ENCODE measurements around the gene AARS1. TPM values are rescaled to one million over a fixed set of nuclear protein-coding genes. Genes with fewer than 3 reads are reported as not detected.
"Not testable (repeated sequence)": the region's sequence is repeated elsewhere in the genome, so short reads cannot be mapped to it uniquely, and the experiment has no call there.

The AARS1 gene
- total RNA-seq, 6 donors from 2014 or later, result 67.4 to 129 (median 102) TPM

GRCh38 chr16:70294385-70295025, 5.2 kb upstream of the AARS1 start:
- H3K27me3 ChIP-seq, result no peaks in the 10 kb centered on the region
- H3K27ac ChIP-seq, result no peak overlapping the region
- WGBS, 2 donors, result 88 to 93% methylated on average over 22 to 28 of the region's 28 CpGs
- H3K36me3 ChIP-seq, result no peaks in the 10 kb centered on the region
- peak in 1 of 2 donors; percentile 74 for DNase-seq
- H3K4me3 ChIP-seq, result no peak overlapping the region
- peaks cover 8 to 13% (median 10%) of the 10 kb centered on the region in 4 donors for H3K4me1 ChIP-seq
- no peaks in the 10 kb centered on the region for H3K9me3 ChIP-seq
- no peak for TF ChIP-seq POLR2AphosphoS5 (IDR thresholded peaks at IDR 0.05)
- TF ChIP-seq EP300 (IDR thresholded peaks at IDR 0.05), result no peak
- no peak for TF ChIP-seq POLR2A (IDR thresholded peaks at IDR 0.05)
- no peak for TF ChIP-seq CTCF (IDR thresholded peaks at IDR 0.05)
- ATAC-seq (ENCODE audit: low FRiP score in 2 of 2), result no peak

- peaks cover 10 to 23% (median 14%) of the 10 kb centered on the region in 4 donors for H3K4me1 ChIP-seq
- not testable (repeated sequence) for H3K27me3 ChIP-seq; H3K36me3 ChIP-seq; H3K27ac ChIP-seq; H3K4me3 ChIP-seq; ATAC-seq (ENCODE audit: low FRiP score in 2 of 2); H3K9me3 ChIP-seq; DNase-seq
- 95 to 96% methylated on average over 11 of the region's 11 CpGs for WGBS, 2 donors
These were observed 2.8 kb upstream of the AARS1 start for GRCh38 chr16:70292148-70292547.

GRCh38 chr16:70290949-70291519, 1.7 kb upstream of the AARS1 start:
- H3K4me3 ChIP-seq, result no peak overlapping the region
- DNase-seq (no peak), ATAC-seq (ENCODE audit: low FRiP score in 2 of 2) (no peak)
- TF ChIP-seq CTCF (IDR thresholded peaks at IDR 0.05) (no peak), POLR2A (IDR thresholded peaks at IDR 0.05) (no peak), EP300 (IDR thresholded peaks at IDR 0.05) (no peak), POLR2AphosphoS5 (IDR thresholded peaks at IDR 0.05) (no peak)
- no peaks in the 10 kb centered on the region for H3K9me3 ChIP-seq
- H3K4me1 ChIP-seq, result peaks cover 10 to 23% (median 14%) of the 10 kb centered on the region in 4 donors
- H3K27me3 ChIP-seq, result no peaks in the 10 kb centered on the region
- H3K27ac ChIP-seq, result no peak overlapping the region
- H3K36me3 ChIP-seq, result no peaks in the 10 kb centered on the region

- not testable (repeated sequence) for H3K9me3 ChIP-seq; DNase-seq; ATAC-seq (ENCODE audit: low FRiP score in 2 of 2); H3K27me3 ChIP-seq
- H3K36me3 ChIP-seq, result peaks cover 0 to 23% (median 16%) of the 10 kb centered on the region in 4 donors
- peak overlapping the region in 2 of 4 donors; percentile 79 to 82 for H3K4me3 ChIP-seq
- H3K4me1 ChIP-seq, result peaks cover 10 to 23% (median 14%) of the 10 kb centered on the region in 4 donors
- peak overlapping the region in 1 of 4 donors; percentile 14 for H3K27ac ChIP-seq
- WGBS, 2 donors, result 94 to 98% methylated on average over 17 of the region's 17 CpGs
These were observed 1.9 kb downstream of the AARS1 start for GRCh38 chr16:70287304-70287971.

GRCh38 chr16:70276392-70276791, 12.9 kb downstream of the AARS1 start:
- no peak overlapping the region for H3K27ac ChIP-seq
- H3K9me3 ChIP-seq, result no peaks in the 10 kb centered on the region
- H3K4me1 ChIP-seq, result no peaks in the 10 kb centered on the region
- no peak overlapping the region for H3K4me3 ChIP-seq
- H3K36me3 ChIP-seq, result peaks cover 36 to 97% (median 77%) of the 10 kb centered on the region in 4 donors
- DNase-seq (no peak), ATAC-seq (ENCODE audit: low FRiP score in 2 of 2) (no peak)
- no peak for TF ChIP-seq POLR2AphosphoS5 (IDR thresholded peaks at IDR 0.05)
- TF ChIP-seq CTCF (IDR thresholded peaks at IDR 0.05), result no peak
- TF ChIP-seq POLR2A (IDR thresholded peaks at IDR 0.05), result no peak
- TF ChIP-seq EP300 (IDR thresholded peaks at IDR 0.05), result no peak
- WGBS, 2 donors, result 100% methylated on average over 1 of the region's 1 CpG
- no peaks in the 10 kb centered on the region for H3K27me3 ChIP-seq
